GM23338 (cell line): Measurements from ENCODE around the gene ZNF543. TPM values are rescaled to one million over a fixed set of nuclear protein-coding genes. Genes with fewer than 3 reads are reported as not detected.

Source experiments
- ATAC-seq: fragments of 200-7000 bp; cut with Tn5 transposase; 3 replicates; pipeline ENCODE4 v1.9.1; 2020
- DNase-seq: peaks from one replicate; pipeline ENCODE4 v3.0.0-alpha.2; 2015; ENCODE audit warnings: low spot score
- H2AFZ ChIP-seq: fragments of 200-600 bp; sonication (generic); 2 replicates; pipeline ENCODE4 v1.8.0; 2016; ENCODE audit warnings: antibody characterized with exemption, mild to moderate bottlenecking, moderate library complexity
- H3F3A ChIP-seq: fragments of 200-600 bp; sonication (generic); replicated peaks from 2 replicates; pipeline ENCODE4 v1.8.0; 2017; ENCODE audit warnings: antibody characterized with exemption, mixed run types, low read depth
- H3K27ac ChIP-seq: fragments of 200-600 bp; sonication (generic); 2 replicates; pipeline ENCODE4 v1.6.1; 2016; ENCODE audit warnings: low read depth
- H3K27me3 ChIP-seq: fragments of 200-600 bp; sonication (generic); 2 replicates; pipeline ENCODE4 v1.8.0; 2016; ENCODE audit warnings: mild to moderate bottlenecking, mixed run types, moderate library complexity; ENCODE audit not compliant: insufficient read depth
- H3K36me3 ChIP-seq: fragments of 200-600 bp; sonication (generic); 2 replicates; pipeline ENCODE4 v1.8.0; 2016; ENCODE audit warnings: mild to moderate bottlenecking; ENCODE audit not compliant: insufficient read depth
- H3K4me1 ChIP-seq: fragments of 200-600 bp; sonication (generic); 2 replicates; pipeline ENCODE4 v1.8.0; 2016; ENCODE audit warnings: mild to moderate bottlenecking, moderate library complexity; ENCODE audit not compliant: insufficient read depth
- H3K4me2 ChIP-seq: fragments of 200-600 bp; sonication (generic); 2 replicates; pipeline ENCODE4 v1.7.1; 2017; ENCODE audit warnings: mixed run types
- H3K4me3 ChIP-seq: fragments of 200-600 bp; sonication (generic); 2 replicates; pipeline ENCODE4 v1.6.1; 2016; ENCODE audit warnings: mixed run types
- H3K79me2 ChIP-seq: fragments of 200-600 bp; sonication (generic); replicated peaks from 2 replicates; pipeline ENCODE4 v1.8.0; 2017; ENCODE audit warnings: mild to moderate bottlenecking; ENCODE audit not compliant: insufficient read depth
- H3K9me2 ChIP-seq: fragments of 200-600 bp; sonication (generic); 2 replicates; pipeline ENCODE4 v1.8.0; 2017; ENCODE audit not compliant: insufficient read depth
- H4K20me1 ChIP-seq: fragments of 200-600 bp; sonication (generic); replicated peaks from 2 replicates; pipeline ENCODE4 v1.8.0; 2017; ENCODE audit warnings: mild to moderate bottlenecking; ENCODE audit not compliant: insufficient read depth
- H3K27ac Mint-ChIP-seq: 2 replicates; pipeline ENCODE4 v1.8.0; 2020; ENCODE audit warnings: inconsistent platforms, mild to moderate bottlenecking, moderate library complexity, mixed read lengths
- H3K27me3 Mint-ChIP-seq: 3 replicates; pipeline ENCODE4 v1.8.0; 2022; ENCODE audit warnings: low read depth, mild to moderate bottlenecking, moderate library complexity, mixed read lengths, inconsistent platforms; ENCODE audit not compliant: insufficient read depth, poor library complexity
- H3K36me3 Mint-ChIP-seq: 3 replicates; pipeline ENCODE4 v1.8.0; 2021; ENCODE audit warnings: low read depth, mild to moderate bottlenecking, inconsistent platforms, moderate library complexity, mixed read lengths
- H3K4me1 Mint-ChIP-seq: 3 replicates; pipeline ENCODE4 v1.8.0; 2020; ENCODE audit warnings: mild to moderate bottlenecking, inconsistent platforms, mixed read lengths
- H3K4me3 Mint-ChIP-seq: 3 replicates; pipeline ENCODE4 v1.8.0; 2021; ENCODE audit warnings: moderate library complexity, mild to moderate bottlenecking, inconsistent platforms, mixed read lengths
- H3K9me3 Mint-ChIP-seq: 3 replicates; pipeline ENCODE4 v1.8.0; 2020; ENCODE audit warnings: moderate library complexity, mild to moderate bottlenecking, inconsistent platforms, mixed read lengths
- CREB1 ChIP-seq: fragments of 250-450 bp; sonication (Bioruptor Pico); IDR thresholded peaks from 2 replicates; pipeline ENCODE4 v1.5.0; 2020; ENCODE audit warnings: low read depth, mild to moderate bottlenecking, moderate library complexity
- CTCF ChIP-seq, 2 experiments: fragments of 200-600 bp in 1 of 2; sonication (generic) in 1 of 2; conservative IDR thresholded peaks; 2 replicates each; pipeline versions ENCODE4 v1.5.1 to v1.6.1; 2016 to 2017; ENCODE audit warnings: antibody characterized with exemption in 2 of 2, low read depth in 2 of 2, mild to moderate bottlenecking in 2 of 2, moderate library complexity in 1 of 2
- ETS1 ChIP-seq: IDR thresholded peaks from 2 replicates; pipeline ENCODE4 v1.6.1; 2016; ENCODE audit warnings: antibody characterized with exemption
- EZH2 ChIP-seq: fragments of 200-600 bp; sonication (generic); IDR thresholded peaks from one replicate; pipeline ENCODE4 v1.8.0; 2017; ENCODE audit warnings: antibody characterized with exemption, mild to moderate bottlenecking, low read depth; ENCODE audit not compliant: unreplicated experiment
- EZH2phosphoT487 ChIP-seq: fragments of 200-600 bp; sonication (generic); IDR thresholded peaks from one replicate; pipeline ENCODE4 v1.8.1; 2018; ENCODE audit warnings: antibody characterized with exemption; ENCODE audit not compliant: unreplicated experiment
- JUNB ChIP-seq: IDR thresholded peaks from one replicate; pipeline ENCODE4 v1.6.1; 2016; ENCODE audit warnings: antibody characterized with exemption; ENCODE audit not compliant: unreplicated experiment
- NANOG ChIP-seq: IDR thresholded peaks from 2 replicates; pipeline ENCODE4 v1.6.1; 2016; ENCODE audit warnings: antibody characterized with exemption, borderline replicate concordance
- POLR2AphosphoS5 ChIP-seq: IDR thresholded peaks from 2 replicates; pipeline ENCODE4 v1.6.1; 2016; ENCODE audit warnings: antibody characterized with exemption, low read depth
- REST ChIP-seq: IDR thresholded peaks from one replicate; pipeline ENCODE4 v1.6.1; 2018; ENCODE audit warnings: antibody characterized with exemption; ENCODE audit not compliant: unreplicated experiment
- STAT1 ChIP-seq: IDR thresholded peaks from one replicate; pipeline ENCODE4 v1.6.1; 2016; ENCODE audit warnings: antibody characterized with exemption; ENCODE audit not compliant: unreplicated experiment
- ZNF114 ChIP-seq: fragments of 250-450 bp; sonication (Bioruptor Pico); IDR thresholded peaks from 2 replicates; pipeline ENCODE4 v1.5.0; 2020; ENCODE audit warnings: mild to moderate bottlenecking, moderate library complexity
- ZNF331 ChIP-seq: fragments of 250-450 bp; sonication (Bioruptor Pico); IDR thresholded peaks from 2 replicates; pipeline ENCODE4 v1.5.0; 2020; ENCODE audit warnings: low read depth, mild to moderate bottlenecking, moderate library complexity
- ZNF462 ChIP-seq: fragments of 250-450 bp; sonication (Bioruptor Pico); IDR thresholded peaks from 2 replicates; pipeline ENCODE4 v1.5.0; 2020; ENCODE audit warnings: mild to moderate bottlenecking, moderate library complexity
- polyA plus RNA-seq: library from polyadenylated mRNA; unstranded; fragments of >200 nt; fragmentation: Nextera tagmentation; extraction: Ambion mirVana; gene quantifications from 2 replicates; pipeline ENCODE4 v1.2.1, GENCODE V29; 2016
- total RNA-seq: library from RNA; depleted of rRNA; stranded (reverse); fragments of >200 nt; shearing (Covaris generic); gene quantifications from 2 replicates; pipeline ENCODE4 v1.2.3, GENCODE V29; 2014

ZNF543 gene
- total and polyA plus RNA-seq, 2 experiments from 2014 or later, result 2.4 to 10.3 TPM

GRCh38 chr19:57359300-57359699 lies 39.0 kb downstream of the ZNF543 start:
- no peak overlapping the region for H3K4me3 ChIP-seq
- no peaks in the 10 kb centered on the region for H3K9me2 ChIP-seq
- H3K79me2 ChIP-seq, result peaks cover 8% of the 10 kb centered on the region
- H3K36me3 ChIP-seq, result no peaks in the 10 kb centered on the region; the same call in 1 of the 2 replicates
- DNase-seq (no peak), ATAC-seq (no peak)
- peaks cover 7% of the 10 kb centered on the region for H3K4me1 Mint-ChIP-seq
- H3K27me3 ChIP-seq, result no peaks in the 10 kb centered on the region
- no peak overlapping the region for H2AFZ ChIP-seq
- no peak overlapping the region for H3K4me3 Mint-ChIP-seq
- H3K36me3 Mint-ChIP-seq, result peaks cover 35% of the 10 kb centered on the region
- no peak overlapping the region for H3K27ac Mint-ChIP-seq
- no peak overlapping the region for H3K4me2 ChIP-seq
- no peaks in the 10 kb centered on the region for H3K9me3 Mint-ChIP-seq
- H3K27ac ChIP-seq, result no peak overlapping the region
- H3K4me1 ChIP-seq, result no peaks in the 10 kb centered on the region
- H3F3A ChIP-seq, result no peaks in the 10 kb centered on the region
- TF ChIP-seq ZNF331 (CRISPR knock-in tag), result no peak
- TF ChIP-seq NANOG, result no peak
- TF ChIP-seq CREB1, result no peak
- no peak for TF ChIP-seq ZNF114 (CRISPR knock-in tag)
- no peak for TF ChIP-seq CTCF (conservative IDR thresholded peaks at IDR 0.05; ENCODE audit: low read depth in 2 of 2)
- no peak for TF ChIP-seq EZH2
- no peak for TF ChIP-seq POLR2AphosphoS5
- no peak for TF ChIP-seq REST
- no peak for TF ChIP-seq ZNF462 (CRISPR knock-in tag)
- TF ChIP-seq STAT1, result no peak
- TF ChIP-seq EZH2phosphoT487, result no peak
- no peak for TF ChIP-seq ETS1
- no peak for TF ChIP-seq JUNB
- H3K27me3 Mint-ChIP-seq, result peaks cover 6% of the 10 kb centered on the region
- H4K20me1 ChIP-seq, result 0 out of 2 replicates have a peak, but pooled peaks cover 2% of the 10 kb centered on the region
